IPS-18c (cell line): ENCODE measurements around the gene HIF1A.
"Not testable (repeated sequence)": the region's sequence is repeated elsewhere in the genome, so short reads cannot be mapped to it uniquely, and the experiment has no call there.

Source experiments
- H3K4me3 ChIP-seq: 2 replicates; pipeline ENCODE4 v1.7.0; 2013; ENCODE audit warnings: low read depth, mild to moderate bottlenecking, low read length, moderate library complexity; ENCODE audit not compliant: insufficient read depth
- H3K9me3 ChIP-seq: one replicate; pipeline ENCODE4 v1.6.1; 2013; ENCODE audit warnings: mild to moderate bottlenecking, low read length, moderate library complexity; ENCODE audit not compliant: control insufficient read depth, insufficient read depth

HIF1A gene

DNA sequence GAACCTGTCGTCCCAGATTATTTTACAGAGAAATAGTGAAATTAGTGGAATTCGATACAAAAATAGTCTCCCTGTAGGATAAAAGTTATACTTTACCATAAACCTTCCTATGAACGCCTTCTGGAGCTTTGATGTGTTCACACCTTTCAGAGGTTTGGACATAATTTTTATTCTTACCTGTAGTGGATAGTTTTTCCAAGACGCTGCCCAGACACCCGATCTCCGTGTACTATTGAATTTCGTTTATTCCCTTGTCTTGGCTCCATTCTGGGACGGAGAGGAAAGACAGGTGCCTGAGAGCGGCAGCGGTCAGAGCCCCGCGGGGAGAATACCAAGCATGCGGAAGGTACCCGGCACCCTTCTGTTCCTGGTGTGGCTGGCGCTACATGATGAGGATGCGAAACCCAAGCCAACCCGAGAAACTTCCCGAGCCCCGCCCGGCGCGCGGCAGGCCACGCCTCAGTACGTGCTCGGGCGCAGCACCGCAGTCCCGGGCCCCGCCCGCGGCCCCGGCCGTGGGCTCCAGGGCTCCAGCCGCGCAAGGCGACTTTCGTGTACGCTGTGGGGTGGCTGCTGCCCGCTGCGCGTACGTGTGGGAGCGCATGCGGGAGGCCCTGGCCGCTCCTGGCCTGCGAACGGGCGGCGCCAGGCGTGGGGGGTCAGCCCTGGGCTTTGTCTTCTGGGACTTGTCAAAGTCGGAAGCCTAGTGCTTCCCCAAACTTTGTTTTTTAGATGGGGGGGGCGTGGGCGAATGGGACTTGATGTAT, 55.6 kb downstream of the HIF1A start:
- peak overlapping the region; percentile 50 for H3K4me3 ChIP-seq

DNA sequence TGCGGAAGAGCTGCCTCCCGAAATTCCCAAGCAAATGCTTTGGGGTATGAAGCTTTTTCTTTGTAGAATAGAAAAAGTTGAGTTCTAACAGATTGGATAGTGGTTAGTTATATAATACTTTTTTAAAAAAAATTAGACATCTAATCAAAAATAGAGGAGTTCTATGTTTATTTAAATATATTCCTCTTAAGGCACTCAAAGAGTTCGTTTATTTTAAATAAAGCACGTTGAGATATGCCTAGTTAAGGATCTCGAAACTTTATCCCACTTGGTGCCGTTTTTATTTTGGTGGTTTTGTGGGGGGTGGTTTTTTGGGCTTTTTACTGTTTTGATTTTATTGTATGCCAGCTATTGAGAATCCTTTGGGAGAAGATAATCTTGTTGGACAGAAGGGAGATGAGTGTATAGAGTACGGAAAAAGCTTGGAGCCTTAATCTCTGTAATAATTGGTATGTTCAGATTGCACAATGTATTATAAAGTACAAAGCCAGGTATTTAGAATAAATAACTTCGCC, 56.2 kb downstream of the HIF1A start:
- Histone ChIP-seq H3K9me3 (no peaks in the 10 kb centered on the region), H3K4me3 (peak overlapping the region; percentile 50; the same call in 1 of the 2 replicates)

More for the DNA sequence above, 55.6 kb downstream of the HIF1A start:
- no peaks in the 10 kb centered on the region for H3K9me3 ChIP-seq

DNA sequence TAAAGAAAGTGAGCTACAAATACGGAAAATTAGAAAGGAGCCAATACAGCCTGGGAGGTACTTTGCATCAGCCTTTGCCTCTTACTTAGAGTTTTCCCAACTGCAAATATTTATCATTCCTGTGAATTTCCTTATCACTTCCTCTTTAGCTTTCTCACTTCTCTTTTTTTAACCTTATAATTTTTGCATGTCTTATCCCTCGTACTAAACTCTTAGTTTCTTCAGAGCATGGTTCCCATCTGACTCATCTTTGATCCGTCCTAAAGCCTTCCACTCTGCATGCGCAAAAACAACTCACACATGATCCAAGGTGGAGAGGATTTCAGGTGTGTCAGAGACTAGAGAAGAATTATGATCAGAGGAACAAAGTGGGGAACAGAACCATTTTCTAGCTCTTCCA, 57.3 kb downstream of the HIF1A start:
- no peaks in the 10 kb centered on the region for H3K9me3 ChIP-seq
- H3K4me3 ChIP-seq = no peak overlapping the region

DNA sequence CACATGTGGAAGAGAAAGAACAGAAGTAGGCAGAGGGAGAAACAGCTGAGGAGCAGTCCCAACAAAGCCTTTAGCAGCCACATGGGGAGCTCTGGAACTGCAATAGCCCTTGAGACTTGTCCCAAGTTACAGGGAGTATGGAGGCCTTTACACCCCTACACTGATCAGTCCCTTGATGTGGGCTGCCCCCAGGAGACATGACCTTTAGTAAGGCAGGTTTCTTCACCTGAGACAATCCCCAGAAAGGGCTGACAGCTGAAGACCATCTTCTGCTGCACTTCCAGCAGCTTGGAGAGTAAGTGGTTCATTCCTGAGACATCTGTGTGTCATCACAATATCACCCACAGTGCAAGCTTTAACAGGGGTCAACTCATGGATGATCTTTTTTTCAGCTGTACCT, 58.3 kb downstream of the HIF1A start:
- H3K9me3 ChIP-seq = no peaks in the 10 kb centered on the region
- H3K4me3 ChIP-seq = no peak overlapping the region

DNA sequence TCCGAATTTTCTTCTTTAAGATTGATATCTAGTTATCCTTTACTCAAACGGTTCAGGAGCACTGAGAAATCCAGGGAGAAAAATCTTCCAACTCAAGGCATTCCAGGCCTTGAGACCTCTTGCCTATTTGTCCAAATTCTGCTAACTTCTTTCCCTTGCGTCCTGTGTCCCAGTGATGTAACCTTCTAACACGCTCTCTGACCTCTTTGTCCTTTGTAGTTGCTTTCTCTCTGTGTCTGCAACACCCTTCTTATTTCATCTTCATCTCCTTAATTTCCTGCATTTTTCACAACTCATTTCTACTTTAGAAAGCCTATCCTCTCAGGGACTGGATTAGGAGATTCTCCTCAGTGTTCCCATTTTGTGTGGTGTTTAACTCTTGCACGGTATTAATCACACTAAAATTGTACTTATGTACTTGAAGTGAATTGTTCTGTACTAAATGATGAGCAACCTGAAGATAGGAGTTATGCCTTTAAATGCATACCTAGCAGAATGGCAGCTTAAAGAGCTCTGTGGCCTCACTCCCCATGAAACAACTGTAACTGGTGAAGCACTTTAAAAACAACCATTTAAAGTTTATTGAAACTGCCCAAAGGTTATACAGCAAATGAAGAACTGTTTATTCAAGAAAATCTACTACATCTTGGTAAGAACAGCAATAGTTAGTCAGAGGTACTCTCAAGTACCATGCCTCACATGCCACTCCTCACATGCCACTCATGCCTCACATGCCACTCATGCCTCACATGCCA, 59.5 kb downstream of the HIF1A start:
- peaks cover under 1% of the 10 kb centered on the region for H3K9me3 ChIP-seq
- H3K4me3 ChIP-seq = no peak overlapping the region

DNA sequence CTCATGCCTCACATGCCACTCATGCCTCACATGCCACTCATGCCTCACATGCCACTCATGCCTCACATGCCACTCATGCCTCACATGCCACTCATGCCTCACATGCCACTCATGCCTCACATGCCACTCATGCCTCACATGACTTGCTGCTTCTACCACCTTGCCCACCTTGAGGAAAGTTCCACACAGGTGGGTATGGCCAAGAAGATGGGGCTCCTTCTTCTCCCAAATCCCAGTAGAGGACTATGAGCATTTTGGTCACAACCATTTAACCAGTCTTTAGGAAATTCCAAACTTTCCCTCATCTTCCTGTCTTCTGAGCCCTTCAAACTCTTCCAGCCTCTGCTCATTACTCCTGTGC, 60.0 kb downstream of the HIF1A start:
- not testable (repeated sequence) for H3K9me3 ChIP-seq, H3K4me3 ChIP-seq

DNA sequence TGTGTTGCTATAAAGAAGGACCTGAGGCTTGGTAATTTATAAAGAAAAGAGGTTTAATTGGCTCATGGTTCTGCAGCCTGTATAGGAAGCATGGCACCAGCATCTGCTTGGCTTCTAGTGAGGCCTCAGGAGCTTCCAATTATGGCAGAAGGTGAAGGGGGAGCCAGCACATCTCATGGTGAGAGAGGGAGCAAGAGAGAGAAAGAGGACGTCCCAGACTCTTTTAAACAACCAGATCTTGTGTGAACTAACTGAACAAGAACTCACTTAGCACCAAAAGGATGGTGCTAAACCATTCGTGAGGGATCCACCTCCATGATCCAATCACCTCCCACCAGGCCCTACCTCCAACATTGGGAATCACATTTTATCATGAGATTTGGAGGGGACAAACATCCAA, 60.8 kb downstream of the HIF1A start:
- Histone ChIP-seq H3K4me3 (no peak overlapping the region; the same call in 1 of the 2 replicates), H3K9me3 (peaks cover 2% of the 10 kb centered on the region)

DNA sequence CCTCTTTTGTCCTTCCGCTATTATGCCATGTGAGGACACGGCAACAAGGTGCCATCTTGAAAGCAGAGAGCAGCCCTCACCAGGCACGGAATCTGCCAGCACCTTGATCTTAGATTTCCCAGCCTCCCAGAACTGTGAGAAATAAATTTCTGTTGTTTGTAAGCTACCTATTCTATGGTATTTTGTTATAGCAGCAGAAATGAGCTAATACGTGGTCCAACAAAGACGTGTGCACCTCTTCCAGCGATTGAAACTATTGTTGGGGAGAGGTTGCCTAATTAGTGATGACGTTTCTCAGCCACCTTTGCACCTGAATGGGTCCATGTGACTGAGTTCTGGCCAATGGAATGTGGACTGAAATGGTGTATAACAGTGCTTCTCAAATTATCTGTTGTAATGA, 64.6 kb downstream of the HIF1A start:
- H3K9me3 ChIP-seq = peaks cover 2% of the 10 kb centered on the region

DNA sequence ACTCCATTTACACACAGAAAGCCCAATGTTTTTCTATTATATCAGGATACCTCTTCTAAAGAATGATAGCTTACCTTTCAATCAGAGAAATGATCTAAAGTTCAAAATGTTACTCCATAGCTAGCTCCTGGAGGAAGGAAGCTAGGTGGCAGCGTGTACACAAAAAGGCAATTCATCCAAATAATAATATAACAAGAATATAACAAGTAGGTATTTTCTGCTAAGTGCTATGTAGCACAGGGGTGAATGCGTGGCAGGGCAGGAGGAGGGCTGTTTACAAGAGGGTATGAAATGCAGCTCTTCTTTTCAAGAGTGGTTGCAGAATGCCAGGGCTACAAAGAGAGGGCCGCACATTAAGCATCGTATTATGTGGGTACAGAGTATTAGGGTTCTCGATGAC, 66.2 kb downstream of the HIF1A start:
- Histone ChIP-seq H3K4me3 (peak overlapping the region; percentile 99; the same call in 1 of the 2 replicates), H3K9me3 (peaks cover 2% of the 10 kb centered on the region)

More for the DNA sequence above, 64.6 kb downstream of the HIF1A start:
- no peak overlapping the region for H3K4me3 ChIP-seq

DNA sequence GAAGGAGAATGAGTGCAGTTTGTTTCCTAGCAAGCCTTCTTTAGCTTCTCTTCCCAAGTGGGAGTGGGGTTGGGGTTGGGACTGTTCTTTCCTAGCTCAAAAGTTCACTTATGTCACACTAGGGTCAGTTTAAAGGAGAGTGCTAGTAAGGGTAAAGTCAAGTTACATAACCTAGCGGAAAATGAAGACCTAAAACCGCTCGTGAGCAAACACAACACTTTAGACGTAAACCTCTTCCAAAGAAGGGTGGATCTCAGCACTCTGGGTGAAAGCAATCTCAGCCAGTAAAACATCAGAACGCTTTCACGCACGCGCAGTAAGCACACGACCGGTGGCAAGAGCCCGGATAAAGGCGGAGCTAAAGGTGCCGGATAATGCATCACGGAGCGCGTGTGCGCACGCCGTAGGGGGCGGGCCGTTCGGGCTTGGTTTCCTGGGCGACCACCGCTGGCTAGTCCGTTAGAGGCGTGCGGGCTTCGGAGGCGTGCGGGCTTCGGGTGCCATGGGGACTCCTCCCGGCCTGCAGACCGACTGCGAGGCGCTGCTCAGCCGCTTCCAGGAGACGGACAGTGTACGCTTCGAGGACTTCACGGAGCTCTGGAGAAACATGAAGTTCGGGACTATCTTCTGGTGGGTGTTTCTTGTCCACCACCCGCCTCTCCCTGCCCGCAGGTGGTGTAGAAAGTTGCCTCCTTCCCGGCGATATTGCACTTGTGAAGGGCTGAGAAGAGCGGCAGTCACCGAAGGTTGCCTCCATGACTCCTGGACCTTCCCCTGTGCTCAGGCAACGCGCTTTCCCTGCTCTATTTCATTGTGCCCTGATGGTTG, 66.9 kb downstream of the HIF1A start, which contains the start of gene SNAPC1:
Gene SNAPC1, plus strand, starts transcription at position 462 of the 828 bp plus-strand sequence. Its CDS starts 41 bp downstream, at position 503.
- peaks cover 2% of the 10 kb centered on the region for H3K9me3 ChIP-seq
- peak within 1 kb of the TSS; percentile 99 for H3K4me3 ChIP-seq

DNA sequence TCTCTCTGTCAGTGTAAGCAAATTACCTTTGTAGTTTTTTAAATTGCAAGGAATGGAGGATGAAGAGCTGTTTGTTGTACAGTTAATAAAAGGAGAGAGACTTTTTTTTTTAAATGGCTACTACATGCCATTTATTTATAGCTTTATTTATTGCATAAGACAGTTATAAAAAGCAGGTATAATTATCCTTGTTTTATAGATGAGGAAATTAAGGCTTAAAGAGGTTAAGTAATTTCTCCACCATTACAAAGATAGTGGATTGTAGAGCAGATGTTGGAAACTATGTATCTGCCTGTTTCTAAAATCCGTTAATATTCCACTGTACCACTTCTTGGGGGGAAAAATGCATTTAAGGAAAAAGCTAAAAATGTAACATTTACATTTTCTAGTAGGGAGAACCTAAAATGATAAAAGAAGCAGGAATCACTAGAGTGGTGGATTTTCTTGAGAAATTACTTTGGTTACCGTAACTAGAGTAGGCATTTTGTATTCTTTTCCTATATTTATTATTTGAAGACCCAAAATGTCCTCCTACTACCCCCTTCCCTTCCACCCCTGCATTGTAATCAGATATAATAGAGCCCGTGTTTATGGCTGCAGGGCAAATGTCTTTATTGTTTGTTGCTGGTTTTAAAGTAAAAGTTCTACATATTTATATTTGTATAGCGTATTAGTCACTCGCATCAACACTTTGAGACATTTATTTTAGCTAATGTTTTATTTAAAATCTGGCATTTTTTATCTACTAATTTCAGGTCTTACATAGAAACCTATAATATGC, 69.2 kb downstream of the HIF1A start:
- Histone ChIP-seq H3K4me3 (no peak overlapping the region), H3K9me3 (peaks cover 2% of the 10 kb centered on the region)

DNA sequence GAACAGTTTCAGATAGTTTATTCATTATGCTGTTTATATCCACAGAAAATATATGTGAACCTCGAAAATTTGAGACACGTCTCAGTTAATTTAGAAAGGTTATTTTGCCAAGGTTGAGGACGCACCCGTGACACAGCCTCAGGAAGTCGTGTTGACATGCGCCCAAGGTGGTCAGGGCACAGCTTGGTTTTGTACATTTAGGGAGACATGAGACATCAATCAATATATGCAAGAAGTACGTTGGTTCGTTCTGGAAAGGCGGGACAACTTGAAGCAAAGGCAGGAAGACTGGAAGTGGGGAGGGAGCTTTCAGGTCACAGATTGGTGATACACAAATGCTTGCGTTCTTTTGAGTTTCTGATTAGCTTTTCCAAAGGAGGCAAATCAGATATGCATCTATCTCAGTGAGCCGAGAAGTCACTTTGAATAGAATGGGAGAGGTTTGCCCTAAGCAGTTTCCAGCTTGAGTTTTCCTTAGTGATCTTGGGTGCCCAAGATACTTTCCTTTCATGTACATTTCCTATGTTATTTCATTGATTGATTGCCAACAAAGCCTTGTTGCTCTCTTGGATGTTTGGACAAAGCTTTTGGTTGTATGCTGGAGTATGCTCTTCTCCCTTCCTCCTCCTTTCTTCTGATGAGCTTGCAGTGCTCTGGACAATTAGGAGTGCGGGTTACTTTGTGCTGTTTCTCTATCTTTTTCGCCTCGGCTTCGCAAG, 70.1 kb downstream of the HIF1A start:
- Histone ChIP-seq H3K9me3 (no peaks in the 10 kb centered on the region), H3K4me3 (no peak overlapping the region)

DNA sequence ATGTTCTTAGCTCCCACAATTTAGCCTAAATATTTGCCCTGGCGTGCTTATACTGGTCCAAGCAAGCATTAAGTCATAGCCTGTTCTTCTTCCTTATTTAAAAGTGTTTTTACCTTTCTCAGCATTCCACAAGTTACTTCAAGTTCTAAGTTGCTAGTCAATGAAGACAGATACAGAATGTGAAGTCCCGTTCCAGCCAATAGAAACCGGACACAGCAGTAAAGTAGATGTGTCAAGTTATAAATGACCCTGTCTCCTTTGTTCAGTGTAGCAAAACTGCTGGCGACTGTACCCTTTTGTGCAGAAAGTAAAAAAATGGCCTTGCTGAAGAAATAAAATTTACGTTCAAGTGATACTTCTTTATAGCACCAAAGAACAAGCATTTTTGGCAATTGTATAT, 70.8 kb downstream of the HIF1A start:
- H3K9me3 ChIP-seq = no peaks in the 10 kb centered on the region
- H3K4me3 ChIP-seq = no peak overlapping the region

DNA sequence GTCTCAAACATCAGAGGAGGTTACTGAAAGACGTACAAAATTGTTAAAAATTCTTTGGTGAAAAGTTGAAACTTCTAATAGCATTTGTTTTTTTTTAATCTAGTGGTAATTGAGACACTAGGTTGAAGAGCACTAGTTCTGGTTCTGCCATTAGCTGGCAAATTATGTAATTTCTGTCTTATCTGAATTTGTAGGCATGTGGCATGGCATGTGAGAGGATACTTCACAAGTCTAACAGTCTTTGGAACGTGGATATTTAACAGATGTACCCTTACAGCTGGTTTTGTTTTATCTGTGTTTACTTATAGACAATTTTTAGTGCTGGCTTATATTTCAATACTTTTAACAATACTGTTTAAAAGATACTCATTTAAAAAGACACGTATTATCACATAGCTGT, 72.9 kb downstream of the HIF1A start:
- no peak overlapping the region for H3K4me3 ChIP-seq

DNA sequence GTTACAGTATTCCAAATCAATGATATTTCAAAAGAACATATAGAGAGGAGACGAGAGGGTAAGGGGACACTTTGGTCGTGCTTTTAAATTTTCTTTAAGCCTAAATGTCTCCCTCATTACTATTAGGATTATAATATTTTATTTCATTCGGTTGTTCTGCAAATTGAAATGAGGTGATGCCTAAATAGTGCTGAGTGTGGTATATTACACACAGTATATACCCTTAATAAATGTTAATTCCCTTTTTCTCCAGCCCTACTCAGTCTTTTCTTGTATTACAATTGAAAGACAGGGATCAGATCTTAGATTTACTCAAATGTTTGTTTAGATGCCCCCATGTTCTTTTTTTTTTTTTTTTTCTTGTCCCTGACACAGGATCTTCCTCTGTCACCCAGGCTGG, 74.6 kb downstream of the HIF1A start:
- H3K4me3 ChIP-seq = no peak overlapping the region
- H3K9me3 ChIP-seq = no peaks in the 10 kb centered on the region

More for the DNA sequence above, 72.9 kb downstream of the HIF1A start:
- H3K9me3 ChIP-seq = no peaks in the 10 kb centered on the region

DNA sequence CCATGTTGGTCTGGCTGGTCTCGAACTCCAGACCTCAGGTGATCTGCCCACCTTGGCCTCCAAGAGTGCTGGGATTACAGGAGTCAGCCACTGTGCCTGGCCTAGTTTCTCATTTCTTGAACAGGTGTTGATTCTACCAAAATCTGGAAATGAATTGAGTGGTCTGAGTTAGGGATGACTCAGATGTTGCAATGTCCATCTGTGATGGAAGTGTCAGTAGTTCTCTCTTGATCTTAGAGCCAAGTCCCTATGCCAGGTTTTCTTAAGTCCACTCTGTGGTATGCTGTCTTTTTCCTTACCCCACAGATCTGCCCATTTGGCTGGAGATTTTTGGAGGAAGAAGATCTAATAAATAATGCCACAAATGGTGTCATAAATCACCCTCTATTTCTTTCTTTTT, 79.5 kb downstream of the HIF1A start:
- H3K4me3 ChIP-seq = no peak overlapping the region
- no peaks in the 10 kb centered on the region for H3K9me3 ChIP-seq
